GM23338 (cell line): Measurements from ENCODE around the gene MBOAT7. TPM values are rescaled to one million over a fixed set of nuclear protein-coding genes. Genes with fewer than 3 reads are reported as not detected.
A peak's percentile ranks its signal among the peaks of the same experiment; 100 is the strongest.
"Not testable (repeated sequence)": the region's sequence is repeated elsewhere in the genome, so short reads cannot be mapped to it uniquely, and the experiment has no call there.

Source experiments
- ATAC-seq: fragments of 200-7000 bp; cut with Tn5 transposase; 3 replicates; pipeline ENCODE4 v1.9.1; 2020
- DNase-seq: peaks from one replicate; pipeline ENCODE4 v3.0.0-alpha.2; 2015; ENCODE audit warnings: low spot score
- H2AFZ ChIP-seq: fragments of 200-600 bp; sonication (generic); 2 replicates; pipeline ENCODE4 v1.8.0; 2016; ENCODE audit warnings: antibody characterized with exemption, mild to moderate bottlenecking, moderate library complexity
- H3F3A ChIP-seq: fragments of 200-600 bp; sonication (generic); replicated peaks from 2 replicates; pipeline ENCODE4 v1.8.0; 2017; ENCODE audit warnings: antibody characterized with exemption, mixed run types, low read depth
- H3K27ac ChIP-seq: fragments of 200-600 bp; sonication (generic); 2 replicates; pipeline ENCODE4 v1.6.1; 2016; ENCODE audit warnings: low read depth
- H3K27me3 ChIP-seq: fragments of 200-600 bp; sonication (generic); 2 replicates; pipeline ENCODE4 v1.8.0; 2016; ENCODE audit warnings: mild to moderate bottlenecking, mixed run types, moderate library complexity; ENCODE audit not compliant: insufficient read depth
- H3K36me3 ChIP-seq: fragments of 200-600 bp; sonication (generic); 2 replicates; pipeline ENCODE4 v1.8.0; 2016; ENCODE audit warnings: mild to moderate bottlenecking; ENCODE audit not compliant: insufficient read depth
- H3K4me1 ChIP-seq: fragments of 200-600 bp; sonication (generic); 2 replicates; pipeline ENCODE4 v1.8.0; 2016; ENCODE audit warnings: mild to moderate bottlenecking, moderate library complexity; ENCODE audit not compliant: insufficient read depth
- H3K4me2 ChIP-seq: fragments of 200-600 bp; sonication (generic); 2 replicates; pipeline ENCODE4 v1.7.1; 2017; ENCODE audit warnings: mixed run types
- H3K4me3 ChIP-seq: fragments of 200-600 bp; sonication (generic); 2 replicates; pipeline ENCODE4 v1.6.1; 2016; ENCODE audit warnings: mixed run types
- H3K79me2 ChIP-seq: fragments of 200-600 bp; sonication (generic); replicated peaks from 2 replicates; pipeline ENCODE4 v1.8.0; 2017; ENCODE audit warnings: mild to moderate bottlenecking; ENCODE audit not compliant: insufficient read depth
- H3K9me2 ChIP-seq: fragments of 200-600 bp; sonication (generic); 2 replicates; pipeline ENCODE4 v1.8.0; 2017; ENCODE audit not compliant: insufficient read depth
- H4K20me1 ChIP-seq: fragments of 200-600 bp; sonication (generic); replicated peaks from 2 replicates; pipeline ENCODE4 v1.8.0; 2017; ENCODE audit warnings: mild to moderate bottlenecking; ENCODE audit not compliant: insufficient read depth
- H3K27ac Mint-ChIP-seq: 2 replicates; pipeline ENCODE4 v1.8.0; 2020; ENCODE audit warnings: inconsistent platforms, mild to moderate bottlenecking, moderate library complexity, mixed read lengths
- H3K27me3 Mint-ChIP-seq: 3 replicates; pipeline ENCODE4 v1.8.0; 2022; ENCODE audit warnings: low read depth, mild to moderate bottlenecking, moderate library complexity, mixed read lengths, inconsistent platforms; ENCODE audit not compliant: insufficient read depth, poor library complexity
- H3K36me3 Mint-ChIP-seq: 3 replicates; pipeline ENCODE4 v1.8.0; 2021; ENCODE audit warnings: low read depth, mild to moderate bottlenecking, inconsistent platforms, moderate library complexity, mixed read lengths
- H3K4me1 Mint-ChIP-seq: 3 replicates; pipeline ENCODE4 v1.8.0; 2020; ENCODE audit warnings: mild to moderate bottlenecking, inconsistent platforms, mixed read lengths
- H3K4me3 Mint-ChIP-seq: 3 replicates; pipeline ENCODE4 v1.8.0; 2021; ENCODE audit warnings: moderate library complexity, mild to moderate bottlenecking, inconsistent platforms, mixed read lengths
- H3K9me3 Mint-ChIP-seq: 3 replicates; pipeline ENCODE4 v1.8.0; 2020; ENCODE audit warnings: moderate library complexity, mild to moderate bottlenecking, inconsistent platforms, mixed read lengths
- EZH2phosphoT487 ChIP-seq: fragments of 200-600 bp; sonication (generic); IDR thresholded peaks from one replicate; pipeline ENCODE4 v1.8.1; 2018; ENCODE audit warnings: antibody characterized with exemption; ENCODE audit not compliant: unreplicated experiment
- JUNB ChIP-seq: IDR thresholded peaks from one replicate; pipeline ENCODE4 v1.6.1; 2016; ENCODE audit warnings: antibody characterized with exemption; ENCODE audit not compliant: unreplicated experiment
- POLR2AphosphoS5 ChIP-seq: IDR thresholded peaks from 2 replicates; pipeline ENCODE4 v1.6.1; 2016; ENCODE audit warnings: antibody characterized with exemption, low read depth
- STAT1 ChIP-seq: IDR thresholded peaks from one replicate; pipeline ENCODE4 v1.6.1; 2016; ENCODE audit warnings: antibody characterized with exemption; ENCODE audit not compliant: unreplicated experiment
- ZNF114 ChIP-seq: fragments of 250-450 bp; sonication (Bioruptor Pico); IDR thresholded peaks from 2 replicates; pipeline ENCODE4 v1.5.0; 2020; ENCODE audit warnings: mild to moderate bottlenecking, moderate library complexity
- ZNF331 ChIP-seq: fragments of 250-450 bp; sonication (Bioruptor Pico); IDR thresholded peaks from 2 replicates; pipeline ENCODE4 v1.5.0; 2020; ENCODE audit warnings: low read depth, mild to moderate bottlenecking, moderate library complexity
- polyA plus RNA-seq: library from polyadenylated mRNA; unstranded; fragments of >200 nt; fragmentation: Nextera tagmentation; extraction: Ambion mirVana; gene quantifications from 2 replicates; pipeline ENCODE4 v1.2.1, GENCODE V29; 2016
- total RNA-seq: library from RNA; depleted of rRNA; stranded (reverse); fragments of >200 nt; shearing (Covaris generic); gene quantifications from 2 replicates; pipeline ENCODE4 v1.2.3, GENCODE V29; 2014
- TF ChIP-seq, protein P1 (sequence below): fragments of 250-450 bp; sonication (Bioruptor Pico); IDR thresholded peaks from 2 replicates; pipeline ENCODE4 v1.5.0; 2020; ENCODE audit warnings: mild to moderate bottlenecking, moderate library complexity

The MBOAT7 gene
- total and polyA plus RNA-seq, 2 experiments from 2014 or later = 77.8 to 184 TPM

DNA sequence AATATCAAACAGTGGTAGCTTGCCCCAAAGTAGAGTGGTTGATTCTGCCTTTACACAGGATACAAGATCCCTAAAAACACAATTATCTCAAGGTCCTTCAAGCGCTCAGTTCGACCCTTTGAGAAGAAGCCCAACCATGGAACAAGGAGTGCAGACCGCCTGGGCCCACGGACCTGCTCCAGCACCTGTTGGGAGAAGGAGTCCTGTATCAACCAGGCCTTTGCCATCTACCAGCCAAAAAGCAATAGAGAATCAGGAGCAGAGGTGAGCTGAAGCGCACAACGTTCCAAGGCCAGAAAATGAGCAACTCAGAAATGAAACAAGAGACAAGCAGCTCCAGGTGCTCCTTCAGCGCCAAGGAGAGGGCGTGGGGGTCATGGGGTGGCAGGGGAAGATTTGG lies 39.8 kb upstream of the MBOAT7 start:
- Histone ChIP-seq H3K4me3 (no peak overlapping the region), H3K4me2 (no peak overlapping the region), H3K36me3 (no peaks in the 10 kb centered on the region), H3K27me3 (peaks cover 16% of the 10 kb centered on the region), H3K79me2 (no peaks in the 10 kb centered on the region), H2AFZ (no peak overlapping the region), H3F3A (no peaks in the 10 kb centered on the region), H4K20me1 (no peaks in the 10 kb centered on the region), H3K4me1 (no peaks in the 10 kb centered on the region), H3K9me2 (0 out of 2 replicates have a peak, but pooled peaks cover 3% of the 10 kb centered on the region), H3K27ac (no peak overlapping the region)
- TF ChIP-seq POLR2AphosphoS5 (no peak), ZNF331 (CRISPR knock-in tag) (no peak), ZNF114 (CRISPR knock-in tag) (no peak), JUNB (no peak), STAT1 (no peak), EZH2phosphoT487 (no peak)
- TF ChIP-seq, protein P1, sequence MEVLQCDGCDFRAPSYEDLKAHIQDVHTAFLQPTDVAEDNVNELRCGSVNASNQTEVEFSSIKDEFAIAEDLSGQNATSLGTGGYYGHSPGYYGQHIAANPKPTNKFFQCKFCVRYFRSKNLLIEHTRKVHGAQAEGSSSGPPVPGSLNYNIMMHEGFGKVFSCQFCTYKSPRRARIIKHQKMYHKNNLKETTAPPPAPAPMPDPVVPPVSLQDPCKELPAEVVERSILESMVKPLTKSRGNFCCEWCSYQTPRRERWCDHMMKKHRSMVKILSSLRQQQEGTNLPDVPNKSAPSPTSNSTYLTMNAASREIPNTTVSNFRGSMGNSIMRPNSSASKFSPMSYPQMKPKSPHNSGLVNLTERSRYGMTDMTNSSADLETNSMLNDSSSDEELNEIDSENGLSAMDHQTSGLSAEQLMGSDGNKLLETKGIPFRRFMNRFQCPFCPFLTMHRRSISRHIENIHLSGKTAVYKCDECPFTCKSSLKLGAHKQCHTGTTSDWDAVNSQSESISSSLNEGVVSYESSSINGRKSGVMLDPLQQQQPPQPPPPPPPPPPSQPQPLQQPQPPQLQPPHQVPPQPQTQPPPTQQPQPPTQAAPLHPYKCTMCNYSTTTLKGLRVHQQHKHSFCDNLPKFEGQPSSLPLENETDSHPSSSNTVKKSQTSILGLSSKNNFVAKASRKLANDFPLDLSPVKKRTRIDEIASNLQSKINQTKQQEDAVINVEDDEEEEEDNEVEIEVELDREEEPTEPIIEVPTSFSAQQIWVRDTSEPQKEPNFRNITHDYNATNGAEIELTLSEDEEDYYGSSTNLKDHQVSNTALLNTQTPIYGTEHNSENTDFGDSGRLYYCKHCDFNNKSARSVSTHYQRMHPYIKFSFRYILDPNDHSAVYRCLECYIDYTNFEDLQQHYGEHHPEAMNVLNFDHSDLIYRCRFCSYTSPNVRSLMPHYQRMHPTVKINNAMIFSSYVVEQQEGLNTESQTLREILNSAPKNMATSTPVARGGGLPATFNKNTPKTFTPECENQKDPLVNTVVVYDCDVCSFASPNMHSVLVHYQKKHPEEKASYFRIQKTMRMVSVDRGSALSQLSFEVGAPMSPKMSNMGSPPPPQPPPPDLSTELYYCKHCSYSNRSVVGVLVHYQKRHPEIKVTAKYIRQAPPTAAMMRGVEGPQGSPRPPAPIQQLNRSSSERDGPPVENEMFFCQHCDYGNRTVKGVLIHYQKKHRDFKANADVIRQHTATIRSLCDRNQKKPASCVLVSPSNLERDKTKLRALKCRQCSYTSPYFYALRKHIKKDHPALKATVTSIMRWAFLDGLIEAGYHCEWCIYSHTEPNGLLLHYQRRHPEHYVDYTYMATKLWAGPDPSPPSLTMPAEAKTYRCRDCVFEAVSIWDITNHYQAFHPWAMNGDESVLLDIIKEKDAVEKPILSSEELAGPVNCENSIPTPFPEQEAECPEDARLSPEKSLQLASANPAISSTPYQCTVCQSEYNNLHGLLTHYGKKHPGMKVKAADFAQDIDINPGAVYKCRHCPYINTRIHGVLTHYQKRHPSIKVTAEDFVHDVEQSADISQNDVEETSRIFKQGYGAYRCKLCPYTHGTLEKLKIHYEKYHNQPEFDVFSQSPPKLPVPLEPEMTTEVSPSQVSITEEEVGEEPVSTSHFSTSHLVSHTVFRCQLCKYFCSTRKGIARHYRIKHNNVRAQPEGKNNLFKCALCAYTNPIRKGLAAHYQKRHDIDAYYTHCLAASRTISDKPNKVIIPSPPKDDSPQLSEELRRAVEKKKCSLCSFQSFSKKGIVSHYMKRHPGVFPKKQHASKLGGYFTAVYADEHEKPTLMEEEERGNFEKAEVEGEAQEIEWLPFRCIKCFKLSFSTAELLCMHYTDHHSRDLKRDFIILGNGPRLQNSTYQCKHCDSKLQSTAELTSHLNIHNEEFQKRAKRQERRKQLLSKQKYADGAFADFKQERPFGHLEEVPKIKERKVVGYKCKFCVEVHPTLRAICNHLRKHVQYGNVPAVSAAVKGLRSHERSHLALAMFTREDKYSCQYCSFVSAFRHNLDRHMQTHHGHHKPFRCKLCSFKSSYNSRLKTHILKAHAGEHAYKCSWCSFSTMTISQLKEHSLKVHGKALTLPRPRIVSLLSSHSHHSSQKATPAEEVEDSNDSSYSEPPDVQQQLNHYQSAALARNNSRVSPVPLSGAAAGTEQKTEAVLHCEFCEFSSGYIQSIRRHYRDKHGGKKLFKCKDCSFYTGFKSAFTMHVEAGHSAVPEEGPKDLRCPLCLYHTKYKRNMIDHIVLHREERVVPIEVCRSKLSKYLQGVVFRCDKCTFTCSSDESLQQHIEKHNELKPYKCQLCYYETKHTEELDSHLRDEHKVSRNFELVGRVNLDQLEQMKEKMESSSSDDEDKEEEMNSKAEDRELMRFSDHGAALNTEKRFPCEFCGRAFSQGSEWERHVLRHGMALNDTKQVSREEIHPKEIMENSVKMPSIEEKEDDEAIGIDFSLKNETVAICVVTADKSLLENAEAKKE (CRISPR knock-in tag) = no peak
- Mint-ChIP-seq H3K36me3 (no peaks in the 10 kb centered on the region), H3K27me3 (peaks cover 13% of the 10 kb centered on the region), H3K4me3 (no peak overlapping the region), H3K4me1 (no peaks in the 10 kb centered on the region; the same call in 2 of the 3 replicates), H3K9me3 (peaks cover 7% of the 10 kb centered on the region; the same call in 2 of the 3 replicates), H3K27ac (no peak overlapping the region)
- DNase-seq = no peak
- ATAC-seq = no peak

DNA sequence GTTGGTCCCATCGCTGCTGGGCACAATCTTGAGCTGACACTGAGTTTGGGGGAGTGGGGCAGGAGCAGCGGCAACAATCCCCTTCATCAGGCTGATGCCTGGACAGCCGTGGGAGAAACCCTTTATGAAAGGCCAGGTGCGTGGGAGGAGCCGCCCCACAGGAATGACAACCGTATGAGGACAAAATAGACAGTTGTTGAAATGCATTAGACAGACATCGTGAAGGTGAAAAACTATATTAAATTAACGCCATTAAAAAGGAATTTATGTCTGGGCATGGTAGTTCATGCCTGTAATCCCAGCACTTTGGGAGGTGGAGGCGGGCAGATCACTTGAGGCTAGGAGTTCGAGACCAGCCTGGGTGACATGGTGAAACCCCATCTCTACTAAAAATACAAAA lies 35.2 kb upstream of the MBOAT7 start:
- H3K9me2 ChIP-seq, H3K27ac ChIP-seq, H3K36me3 Mint-ChIP-seq, H3K36me3 ChIP-seq, H3K4me3 ChIP-seq, H3K4me1 Mint-ChIP-seq, ATAC-seq, H2AFZ ChIP-seq, H3K27ac Mint-ChIP-seq, DNase-seq, H3K4me2 ChIP-seq, H3F3A ChIP-seq, H3K79me2 ChIP-seq, H4K20me1 ChIP-seq, H3K4me3 Mint-ChIP-seq, H3K9me3 Mint-ChIP-seq, H3K27me3 ChIP-seq, H3K4me1 ChIP-seq, H3K27me3 Mint-ChIP-seq: not testable (repeated sequence)

DNA sequence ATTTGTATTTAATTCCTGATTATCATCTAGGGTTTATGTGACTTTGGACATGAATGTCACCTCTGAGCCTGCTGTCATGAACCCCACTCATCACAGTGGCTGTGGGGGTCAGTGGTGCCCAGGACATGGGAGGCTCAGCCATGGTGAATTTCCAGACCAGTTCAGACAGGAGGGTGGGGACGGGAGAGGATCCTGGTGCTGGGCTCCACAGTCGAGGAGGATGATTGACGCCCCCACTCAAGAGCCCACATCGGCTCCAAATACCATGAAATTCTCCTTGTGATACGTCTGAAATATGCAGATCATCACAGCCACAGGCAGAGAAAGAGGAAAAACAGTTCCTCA lies 34.5 kb upstream of the MBOAT7 start:
- not testable (repeated sequence) for H3K36me3 ChIP-seq, H3K4me2 ChIP-seq, H3K27ac ChIP-seq, H3K9me2 ChIP-seq, H3K27me3 ChIP-seq, H2AFZ ChIP-seq, ATAC-seq, H3K27ac Mint-ChIP-seq, H3K27me3 Mint-ChIP-seq, DNase-seq, H3K4me3 ChIP-seq, H3K79me2 ChIP-seq, H3K36me3 Mint-ChIP-seq, H3K9me3 Mint-ChIP-seq, H3K4me1 ChIP-seq, H3K4me3 Mint-ChIP-seq, H4K20me1 ChIP-seq, H3F3A ChIP-seq, H3K4me1 Mint-ChIP-seq

DNA sequence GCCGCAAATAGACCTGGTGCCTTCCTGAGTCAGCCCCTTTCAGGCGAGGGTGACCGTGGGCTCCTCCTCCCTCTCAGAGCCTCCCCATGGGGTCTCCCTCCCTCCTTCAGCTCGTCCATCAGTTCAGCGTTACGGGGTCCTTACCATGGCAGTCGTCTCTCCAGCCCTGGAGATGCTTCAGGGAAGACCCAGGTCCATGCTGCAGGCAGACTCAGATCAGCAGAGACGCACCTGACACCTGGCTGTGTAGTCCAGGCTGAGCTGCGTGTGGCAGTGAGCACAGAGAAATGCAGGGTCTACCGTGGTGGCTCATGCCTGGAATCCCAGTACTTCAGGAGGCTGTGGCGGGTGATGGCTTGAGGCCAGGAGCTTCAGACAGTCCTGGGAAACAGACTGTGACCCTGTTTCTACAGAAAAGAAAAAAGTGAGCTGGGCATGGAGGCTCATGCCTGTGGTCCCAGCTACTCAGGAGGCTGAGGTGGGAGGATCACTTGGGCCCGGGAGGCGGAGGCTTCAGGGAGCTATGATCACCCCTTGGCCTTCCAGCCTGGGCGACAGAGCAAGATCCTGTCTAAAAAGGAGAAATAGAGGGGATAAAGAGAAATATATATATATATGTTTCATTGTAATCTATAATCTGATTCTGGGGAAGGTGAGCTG lies 34.0 kb upstream of the MBOAT7 start:
- H3K4me2 ChIP-seq, H3K4me3 ChIP-seq, H3K4me1 ChIP-seq, H3K4me3 Mint-ChIP-seq, H2AFZ ChIP-seq, H3K27me3 ChIP-seq, H3K9me3 Mint-ChIP-seq, H3K27ac Mint-ChIP-seq, H3K27ac ChIP-seq, H3K79me2 ChIP-seq, H3F3A ChIP-seq, H3K9me2 ChIP-seq, DNase-seq, H3K4me1 Mint-ChIP-seq, H3K27me3 Mint-ChIP-seq, H3K36me3 Mint-ChIP-seq, H4K20me1 ChIP-seq, H3K36me3 ChIP-seq: not testable (repeated sequence)
- ATAC-seq = peak; percentile 28
